OCI-LY1 (cell line): Measurements from ENCODE around the gene PRKCI.
A peak's percentile ranks its signal among the peaks of the same experiment; 100 is the strongest.

Experiments
- H2AFZ ChIP-seq: fragments of 200-600 bp; sonication (generic), shearing (Covaris generic); 2 replicates; pipeline ENCODE4 v1.6.0; 2014; ENCODE audit warnings: antibody characterized with exemption, mild to moderate bottlenecking, low read length
- H3F3A ChIP-seq: fragments of 200-600 bp; sonication (generic), shearing (Covaris generic); 2 replicates; pipeline ENCODE4 v1.6.0; 2014; ENCODE audit warnings: mild to moderate bottlenecking, antibody characterized with exemption, low read length, moderate library complexity; ENCODE audit not compliant: insufficient read depth
- H3K27ac ChIP-seq: fragments of 200-600 bp; sonication (generic); 2 replicates; pipeline ENCODE4 v1.5.1; 2014; ENCODE audit warnings: low read length, mixed run types, mild to moderate bottlenecking, low read depth; ENCODE audit not compliant: poor library complexity, severe bottlenecking
- H3K27me3 ChIP-seq: fragments of 200-600 bp; sonication (generic); 2 replicates; pipeline ENCODE4 v1.6.0; 2014; ENCODE audit warnings: antibody characterized with exemption, mild to moderate bottlenecking, low read length, moderate library complexity; ENCODE audit not compliant: insufficient read depth
- H3K36me3 ChIP-seq: fragments of 200-600 bp; sonication (generic); 2 replicates; pipeline ENCODE4 v1.6.1; 2014; ENCODE audit warnings: mild to moderate bottlenecking, antibody characterized with exemption, low read length, moderate library complexity, mixed read lengths; ENCODE audit not compliant: insufficient read depth
- H3K4me1 ChIP-seq: fragments of 200-600 bp; sonication (generic); 2 replicates; pipeline ENCODE4 v1.5.1; 2014; ENCODE audit warnings: mild to moderate bottlenecking, low read length, moderate library complexity; ENCODE audit not compliant: insufficient read depth, severe bottlenecking
- H3K4me2 ChIP-seq: fragments of 200-600 bp; sonication (generic), shearing (Covaris generic); 2 replicates; pipeline ENCODE4 v1.6.1; 2014; ENCODE audit warnings: low read length
- H3K4me3 ChIP-seq: fragments of 200-600 bp; sonication (generic); 2 replicates; pipeline ENCODE4 v1.5.1; 2014; ENCODE audit warnings: low read length, low read depth, mild to moderate bottlenecking, mixed read lengths; ENCODE audit not compliant: poor library complexity, severe bottlenecking
- H3K79me2 ChIP-seq: fragments of 200-600 bp; shearing (Covaris generic); 2 replicates; pipeline ENCODE4 v1.6.1; 2016; ENCODE audit warnings: mixed run types, low read length, mixed read lengths; ENCODE audit not compliant: insufficient read depth
- H3K9ac ChIP-seq: fragments of 200-600 bp; sonication (generic), shearing (Covaris generic); 2 replicates; pipeline ENCODE4 v1.6.1; 2014; ENCODE audit warnings: mild to moderate bottlenecking, low read length, mixed read lengths
- H3K9me2 ChIP-seq: fragments of 200-600 bp; sonication (generic), shearing (Covaris generic); 2 replicates; pipeline ENCODE4 v1.6.1; 2014; ENCODE audit warnings: low read depth, mild to moderate bottlenecking, low read length, mixed read lengths
- H3K9me3 ChIP-seq: fragments of 200-600 bp; shearing (Covaris generic); 2 replicates; pipeline ENCODE4 v1.6.1; 2014; ENCODE audit warnings: low read length, mixed read lengths
- H4K20me1 ChIP-seq: fragments of 200-600 bp; sonication (generic), shearing (Covaris generic); 2 replicates; pipeline ENCODE4 v1.6.0; 2016; ENCODE audit warnings: mild to moderate bottlenecking, low read length; ENCODE audit not compliant: insufficient read depth
- CTCF ChIP-seq: fragments of 200-600 bp; sonication (generic), shearing (Covaris generic); IDR thresholded peaks from 2 replicates; pipeline ENCODE4 v1.5.1; 2017; ENCODE audit warnings: mild to moderate bottlenecking, antibody characterized with exemption, low read length, moderate library complexity, mixed read lengths
- EZH2 ChIP-seq: fragments of 200-600 bp; sonication (generic), shearing (Covaris generic); IDR thresholded peaks from 2 replicates; pipeline ENCODE4 v1.8.0; 2017; ENCODE audit warnings: borderline replicate concordance, mixed run types, mild to moderate bottlenecking, antibody characterized with exemption, low read length, moderate library complexity, mixed read lengths

Gene PRKCI

GRCh38 chr3:170317954-170318353 is 95.7 kb downstream of the PRKCI start:
- Histone ChIP-seq H3K9me3 (no peaks in the 10 kb centered on the region), H3K27me3 (no peaks in the 10 kb centered on the region), H3K27ac (no peak overlapping the region), H2AFZ (peak overlapping the region; percentile 46; the same call in 1 of the 2 replicates), H3F3A (no peaks in the 10 kb centered on the region), H3K36me3 (no peaks in the 10 kb centered on the region; the same call in 1 of the 2 replicates), H3K4me3 (no peak overlapping the region), H3K4me2 (no peak overlapping the region; the same call in 1 of the 2 replicates), H3K9ac (no peak overlapping the region), H3K79me2 (no peaks in the 10 kb centered on the region), H4K20me1 (no peaks in the 10 kb centered on the region), H3K4me1 (peaks cover 21% of the 10 kb centered on the region), H3K9me2 (no peaks in the 10 kb centered on the region)
- no peak for TF ChIP-seq EZH2

GRCh38 chr3:170320461-170321121 is 98.4 kb downstream of the PRKCI start:
- H3K4me2 ChIP-seq = no peak overlapping the region
- no peaks in the 10 kb centered on the region for H3K9me2 ChIP-seq
- no peaks in the 10 kb centered on the region for H3K9me3 ChIP-seq
- H3K4me3 ChIP-seq = no peak overlapping the region
- H3F3A ChIP-seq = no peaks in the 10 kb centered on the region
- H3K27me3 ChIP-seq = no peaks in the 10 kb centered on the region
- peaks cover 21% of the 10 kb centered on the region for H3K4me1 ChIP-seq
- no peak overlapping the region for H3K9ac ChIP-seq
- no peaks in the 10 kb centered on the region for H3K79me2 ChIP-seq
- no peaks in the 10 kb centered on the region for H4K20me1 ChIP-seq
- 0 out of 2 replicates have a peak overlapping the region, but pooled peaks have one; percentile 7 for H2AFZ ChIP-seq
- H3K36me3 ChIP-seq = no peaks in the 10 kb centered on the region; the same call in 1 of the 2 replicates
- H3K27ac ChIP-seq = no peak overlapping the region
- TF ChIP-seq EZH2 = no peak
- no peak for TF ChIP-seq CTCF

GRCh38 chr3:170321321-170322034 is 99.3 kb downstream of the PRKCI start:
- Histone ChIP-seq H3K27ac (no peak overlapping the region), H3K36me3 (no peaks in the 10 kb centered on the region; the same call in 1 of the 2 replicates), H3F3A (no peaks in the 10 kb centered on the region), H3K4me2 (no peak overlapping the region), H3K27me3 (no peaks in the 10 kb centered on the region), H3K4me1 (peaks cover 21% of the 10 kb centered on the region), H3K79me2 (no peaks in the 10 kb centered on the region), H2AFZ (no peak overlapping the region), H4K20me1 (no peaks in the 10 kb centered on the region), H3K4me3 (no peak overlapping the region), H3K9ac (no peak overlapping the region), H3K9me2 (no peaks in the 10 kb centered on the region), H3K9me3 (no peaks in the 10 kb centered on the region)
- no peak for TF ChIP-seq CTCF
- TF ChIP-seq EZH2 = no peak
